GM18873 (cell line): ENCODE measurements around the gene MMP25.
"Not testable (repeated sequence)": the region's sequence is repeated elsewhere in the genome, so short reads cannot be mapped to it uniquely, and the experiment has no call there.

ENCODE experiments used
- ATAC-seq: cut with Tn5 transposase; IDR thresholded peaks from one replicate; pipeline ENCODE4 v1.9.1; 2021; ENCODE audit warnings: mild to moderate bottlenecking, moderate library complexity, moderate number of reproducible peaks; ENCODE audit not compliant: unreplicated experiment, low FRiP score

MMP25 gene

DNA sequence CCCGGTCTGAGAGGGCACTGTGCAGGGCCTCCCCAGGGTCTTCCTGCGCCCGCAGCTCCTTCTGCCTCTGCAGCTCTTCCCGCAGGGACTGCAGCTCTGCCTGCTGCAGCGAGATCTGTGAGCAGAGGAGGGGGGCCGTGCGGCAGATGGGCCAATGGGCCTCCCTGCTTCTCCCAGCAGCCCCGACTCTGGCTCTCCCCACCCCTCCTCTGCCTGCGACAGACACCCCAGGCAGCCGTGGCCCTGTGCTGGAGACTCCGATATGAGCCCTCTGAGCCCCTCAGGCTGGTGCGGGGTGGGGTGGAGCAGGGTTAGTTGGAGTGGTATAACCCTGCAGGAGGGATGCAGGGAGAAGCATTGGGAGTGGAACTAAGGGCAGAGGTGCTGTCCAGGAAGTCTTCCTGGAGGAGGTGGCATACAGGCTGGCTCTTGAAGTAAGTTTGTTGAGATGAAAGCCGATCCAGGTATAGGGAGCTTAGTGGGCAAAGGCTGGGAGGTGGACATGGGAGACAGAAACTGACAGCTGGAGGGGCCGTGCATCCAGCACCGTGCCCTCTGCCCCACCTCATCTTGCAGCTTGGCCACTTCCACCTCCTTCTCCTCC is 17.5 kb upstream of the MMP25 start:
- no peak for ATAC-seq

DNA sequence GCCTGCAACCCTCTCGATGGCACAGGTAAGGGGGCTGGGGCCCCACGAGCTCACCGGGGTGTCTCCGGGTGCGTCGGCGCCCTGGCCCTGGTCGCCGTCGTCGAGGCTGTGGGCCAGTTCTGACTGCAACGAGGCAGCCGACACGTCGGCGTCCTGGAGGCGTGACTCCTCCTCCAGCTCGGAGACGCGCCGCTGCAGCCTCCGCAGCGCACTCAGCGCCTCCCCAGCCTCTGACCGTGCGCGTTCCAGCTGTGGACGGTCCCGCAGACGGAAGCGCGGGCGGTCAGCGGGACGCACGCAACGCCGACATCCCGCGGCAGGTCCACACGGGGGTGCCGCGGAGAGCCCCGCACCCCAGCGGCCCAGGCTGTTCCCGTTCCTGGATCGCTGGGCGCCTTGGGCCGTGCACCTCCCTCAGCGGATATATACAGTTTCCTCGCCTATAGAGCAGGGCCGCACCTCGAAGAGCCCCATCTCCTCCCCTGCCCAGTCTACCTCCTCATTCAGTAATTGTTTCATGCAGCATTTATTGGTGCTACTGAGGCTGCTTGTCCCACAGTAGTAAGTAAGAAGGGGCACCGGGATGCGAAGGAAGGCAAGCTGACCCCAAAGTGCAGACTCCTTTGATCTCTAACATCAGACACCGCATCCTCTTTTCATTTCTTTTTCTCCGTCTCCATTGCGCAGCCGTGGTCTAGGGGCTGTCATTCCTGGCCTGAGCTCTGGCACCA is 16.7 kb upstream of the MMP25 start:
- no peak for ATAC-seq

DNA sequence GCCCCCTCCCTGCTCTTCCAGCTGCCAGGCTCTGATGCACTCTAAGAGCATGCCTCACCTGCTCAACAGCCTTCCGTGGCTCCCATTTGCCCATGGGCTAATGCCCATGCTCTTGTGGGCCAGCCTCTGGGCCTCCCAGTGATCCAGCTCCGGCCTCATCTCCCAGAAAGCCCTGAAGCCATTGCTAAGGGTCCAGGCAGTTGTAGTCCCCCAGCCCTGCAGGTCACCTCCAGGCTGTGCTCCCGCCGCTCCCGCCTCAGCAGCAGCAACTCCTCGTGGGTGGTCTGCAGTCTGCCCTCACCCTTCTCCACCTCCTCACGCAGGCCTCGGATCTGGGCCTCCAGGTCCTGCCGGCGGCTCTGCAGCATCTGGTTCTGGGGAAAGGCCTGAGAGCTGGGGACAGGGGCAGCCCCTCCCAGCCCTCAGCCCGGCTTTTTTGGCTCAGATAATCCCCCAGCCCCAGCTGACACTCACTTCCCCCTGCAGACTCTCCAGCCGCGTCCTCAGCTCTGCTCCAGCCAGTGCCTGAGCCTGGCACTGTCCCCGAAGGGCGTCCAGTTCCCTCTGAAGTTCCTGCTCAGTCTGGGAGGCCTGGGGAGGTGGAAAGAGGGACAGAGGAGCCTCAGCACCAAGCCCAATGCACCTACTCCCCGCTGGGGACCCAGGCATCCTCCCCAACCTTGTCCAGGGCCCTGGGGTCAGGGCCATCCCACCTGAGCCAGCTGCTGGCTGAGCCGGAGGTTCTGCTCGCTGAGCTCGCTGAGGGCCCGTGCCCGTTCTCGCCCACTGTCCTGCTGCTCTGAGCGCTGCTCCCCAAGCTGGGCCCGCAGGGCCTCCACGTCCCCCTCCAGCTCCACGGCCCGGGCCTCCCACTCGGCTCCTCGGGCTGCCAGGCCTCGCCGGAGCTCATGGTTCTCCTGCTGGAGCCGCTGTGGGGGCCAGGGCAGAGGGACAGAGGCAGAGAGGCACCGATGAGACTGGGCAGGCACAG is 15.8 kb upstream of the MMP25 start:
- ATAC-seq, result no peak

DNA sequence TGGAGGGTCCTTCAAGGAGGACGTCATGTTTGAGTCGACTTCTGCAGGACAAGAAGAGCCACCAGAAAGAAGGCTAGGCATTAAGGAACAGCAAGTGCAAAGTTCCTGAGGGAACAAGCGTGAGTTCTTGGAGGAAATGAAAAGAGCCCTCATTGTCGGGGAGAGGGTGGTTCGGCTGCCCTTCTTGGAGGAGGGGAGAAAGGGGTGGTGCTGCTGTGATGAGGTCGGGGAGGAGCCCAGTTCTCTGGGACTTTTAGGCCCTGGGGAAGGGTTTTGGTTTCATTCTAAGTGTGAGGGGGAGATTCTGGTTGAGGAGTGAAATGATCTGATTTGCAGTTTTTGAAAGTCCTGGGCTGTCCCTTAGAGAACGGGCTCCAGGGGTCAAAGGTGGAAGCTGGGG is 13.7 kb upstream of the MMP25 start:
- ATAC-seq, result no peak

DNA sequence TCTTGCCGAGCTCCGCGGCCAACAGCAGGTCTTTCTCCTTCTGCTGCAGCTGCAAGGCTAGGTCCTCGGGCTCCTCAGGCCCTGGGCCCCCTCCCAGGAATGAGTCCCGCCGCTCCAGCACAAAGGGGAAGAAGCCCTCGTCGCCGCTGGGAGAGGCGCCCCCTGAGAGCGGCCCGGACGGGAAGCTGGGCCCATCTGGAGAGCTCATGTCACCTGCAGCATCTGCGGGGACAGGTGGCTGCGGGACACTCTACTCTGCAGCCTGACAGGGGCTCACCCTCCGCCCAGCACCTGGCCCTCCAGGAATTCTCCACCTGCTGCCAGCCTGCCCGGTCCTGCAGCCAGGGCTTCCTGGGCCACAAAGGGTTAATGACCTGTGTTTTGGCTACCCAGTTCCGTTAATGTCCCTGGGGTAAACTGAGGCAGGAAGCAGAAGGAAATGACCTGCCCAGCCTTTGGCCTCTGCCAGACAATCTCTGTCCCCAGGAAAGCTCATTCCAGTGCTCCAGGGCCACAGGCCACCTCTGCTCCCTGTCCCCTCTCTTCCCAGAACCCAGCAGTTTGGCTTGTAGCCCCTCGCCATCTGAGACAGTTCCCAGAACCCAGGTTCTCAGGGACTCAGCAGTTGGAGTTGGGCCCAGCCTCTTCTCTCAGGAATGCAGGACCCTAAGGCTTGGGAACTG is 10.9 kb upstream of the MMP25 start:
- ATAC-seq, result no peak

DNA sequence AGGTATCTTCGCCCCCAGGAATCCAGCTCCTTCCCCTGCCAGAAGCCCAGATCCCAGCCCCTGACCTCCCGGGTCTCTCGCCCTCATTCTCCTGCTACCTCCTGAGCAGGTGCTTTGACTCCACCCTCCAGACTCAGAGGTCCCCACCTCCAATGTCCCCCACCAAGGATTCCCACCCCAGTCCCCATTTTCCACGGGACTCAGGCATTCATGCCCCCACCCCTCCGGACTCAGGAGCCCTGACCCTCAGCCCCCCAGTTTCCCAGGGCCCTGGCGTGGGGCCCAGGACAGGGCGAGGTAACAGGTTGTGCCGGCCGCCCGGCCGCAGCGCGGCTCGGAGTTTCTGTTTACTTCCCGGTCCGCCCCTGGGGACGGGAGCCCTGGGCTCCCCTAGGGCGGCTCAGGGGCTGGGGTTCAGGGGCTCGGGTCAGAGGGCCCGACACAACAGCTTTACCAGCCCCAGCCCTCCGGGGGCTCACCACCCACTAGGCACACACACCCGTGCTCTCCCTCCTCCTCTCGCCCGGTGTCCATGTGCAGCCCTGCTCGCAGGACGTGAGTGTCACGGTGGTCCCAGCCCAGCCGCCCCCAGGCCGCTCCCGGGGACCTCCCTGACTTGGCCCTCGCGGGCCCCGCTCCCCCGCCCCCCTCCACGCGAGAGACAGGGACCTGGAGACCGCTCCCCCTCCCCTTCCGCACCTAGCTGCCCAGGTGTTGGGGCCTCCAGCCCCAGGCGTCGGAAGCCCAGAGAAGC is 10.2 kb upstream of the MMP25 start:
- no peak for ATAC-seq

DNA sequence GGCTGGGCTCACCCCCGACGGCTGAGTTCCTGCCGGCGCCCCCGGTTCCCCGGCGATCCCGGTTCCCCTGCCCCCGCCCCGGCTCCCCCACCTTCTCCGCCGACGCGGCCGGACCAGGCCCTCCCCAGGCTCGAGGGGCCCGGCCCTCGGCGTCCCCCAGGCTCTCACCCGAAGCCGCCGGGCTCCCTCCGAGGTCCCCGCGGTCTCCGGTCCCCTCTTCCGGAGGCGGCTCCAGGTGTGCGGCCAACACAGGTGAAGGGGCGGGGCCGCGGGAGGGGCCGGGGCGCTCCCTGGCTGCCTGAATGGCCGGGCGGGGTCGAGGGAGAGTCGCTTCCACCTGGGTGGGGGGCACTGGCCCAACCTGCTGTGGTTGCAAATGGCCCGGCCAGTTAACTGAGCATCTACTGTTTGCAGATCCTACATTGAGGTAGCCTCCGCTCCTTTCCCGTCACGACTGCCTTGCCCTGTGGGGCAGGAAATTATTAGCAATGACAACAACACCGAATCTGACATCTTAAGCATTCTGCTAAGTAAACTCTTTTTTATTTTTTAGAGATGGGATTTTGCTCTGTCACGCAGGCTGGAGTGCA is 9.5 kb upstream of the MMP25 start, which contains the start of gene BICDL2:
BICDL2 (minus strand) TSS at position 219 of the 590 bp plus-strand sequence. CDS start 1,448 bp downstream, outside the sequence.
- no peak for ATAC-seq

DNA sequence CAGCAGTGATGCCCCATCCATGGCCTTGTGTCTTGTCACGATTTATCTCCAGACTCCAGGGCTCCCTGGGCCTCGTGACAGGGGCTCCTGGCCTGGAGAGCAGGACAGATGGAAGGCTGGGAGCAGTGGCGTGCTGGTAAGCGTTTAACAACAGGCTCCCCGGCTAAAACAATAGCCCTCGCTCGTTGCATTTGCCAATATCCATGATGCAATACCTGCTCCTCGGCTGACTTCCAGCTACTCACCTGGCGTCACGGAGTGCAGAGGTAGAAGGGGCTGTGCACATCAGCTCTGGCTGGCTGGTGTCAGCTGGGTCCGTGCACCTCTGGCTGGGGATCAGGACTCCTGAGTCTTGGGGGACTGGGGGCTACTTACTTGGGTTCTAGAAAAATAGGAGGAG is 8.1 kb upstream of the MMP25 start:
- ATAC-seq, result no peak

DNA sequence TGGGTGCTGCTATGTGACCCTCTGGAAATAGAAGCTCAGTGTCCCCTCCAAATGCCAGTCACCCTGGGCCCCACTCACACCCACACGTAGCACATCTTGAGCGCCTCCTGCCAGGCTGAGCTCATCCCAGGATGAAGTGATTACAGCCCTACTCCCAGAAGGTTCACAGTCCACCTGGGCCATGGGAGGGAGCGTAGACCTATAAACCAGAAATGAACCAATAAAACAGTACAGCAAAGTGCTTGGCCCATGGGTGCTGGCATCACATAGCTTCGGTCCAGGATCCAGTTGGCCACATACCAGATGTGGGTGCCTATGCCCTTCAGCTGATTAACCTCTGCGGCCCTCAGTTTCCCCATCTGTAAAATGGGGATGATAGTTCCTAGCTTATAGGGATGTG is 7.5 kb upstream of the MMP25 start:
- no peak for ATAC-seq

DNA sequence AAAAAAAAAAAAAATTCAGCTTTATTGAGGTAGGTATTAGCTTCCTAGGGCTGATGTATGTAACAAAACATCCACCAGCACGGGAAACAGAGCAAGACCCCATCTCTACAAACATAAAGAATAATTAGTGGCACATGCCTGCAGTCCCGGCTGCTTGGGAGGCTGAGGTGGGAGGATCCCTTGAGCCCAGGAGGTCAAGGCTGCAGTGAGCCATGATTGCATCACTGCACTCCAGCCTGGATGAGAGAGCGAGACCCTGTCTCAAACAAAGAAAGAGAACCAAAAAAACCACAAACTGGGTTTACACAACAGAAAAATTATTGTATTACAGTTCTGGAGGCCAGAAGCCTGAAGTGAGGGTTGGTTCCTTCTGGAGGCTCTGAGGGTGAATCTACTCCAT is 4.0 kb upstream of the MMP25 start:
- ATAC-seq, result no peak

DNA sequence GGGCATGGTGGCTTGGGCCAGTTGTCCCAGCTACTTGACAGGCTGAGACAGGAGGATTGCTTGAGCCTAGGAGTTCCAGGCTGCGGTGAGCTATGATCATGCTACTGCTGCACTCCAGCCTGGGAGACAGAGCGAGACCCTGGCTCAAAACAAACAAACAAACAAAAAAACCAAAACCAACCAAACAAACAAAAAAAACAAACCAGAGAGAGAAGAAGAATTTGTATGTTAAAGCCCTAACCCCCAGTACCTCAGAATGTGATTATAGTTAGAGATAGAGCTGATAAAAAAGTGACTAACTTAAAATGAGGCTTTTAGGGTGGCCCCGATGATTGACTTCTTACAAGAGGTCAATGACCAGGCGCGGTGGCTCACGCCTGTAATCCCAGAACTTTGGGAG is 1.7 kb upstream of the MMP25 start:
- no peak for ATAC-seq

DNA sequence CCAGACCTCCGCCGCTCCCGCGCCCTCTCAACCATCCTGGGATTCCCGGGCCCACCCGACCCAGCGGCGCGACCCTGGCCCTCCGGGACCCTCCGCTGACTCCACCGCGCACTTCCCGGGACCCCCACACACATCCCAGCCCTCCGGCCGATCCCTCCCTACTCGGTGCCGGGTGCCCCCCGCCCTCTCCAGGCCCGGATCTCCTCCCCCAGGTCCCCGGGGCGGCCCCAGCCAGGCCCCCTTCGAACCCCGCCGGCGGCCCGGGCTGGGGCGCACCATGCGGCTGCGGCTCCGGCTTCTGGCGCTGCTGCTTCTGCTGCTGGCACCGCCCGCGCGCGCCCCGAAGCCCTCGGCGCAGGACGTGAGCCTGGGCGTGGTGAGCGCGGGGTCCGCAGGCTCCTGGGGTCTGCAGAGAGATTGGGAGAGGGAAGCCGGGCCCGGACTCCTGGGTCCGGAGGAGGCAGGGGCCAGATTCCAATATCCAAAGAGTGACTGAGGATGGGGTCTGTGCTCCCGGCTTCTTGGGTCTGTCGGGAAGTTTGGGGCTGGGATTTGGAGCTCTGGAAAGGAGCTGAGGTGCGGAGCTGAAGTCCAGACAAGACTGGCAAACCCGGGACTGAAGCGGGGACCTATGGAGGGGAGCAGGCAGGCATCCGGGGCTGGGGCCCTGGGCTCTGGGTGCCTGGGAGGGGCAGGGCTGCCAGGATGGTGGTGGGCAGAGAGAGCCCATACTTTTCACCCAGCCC is 453 bp downstream of the MMP25 start:
- no peak for ATAC-seq

DNA sequence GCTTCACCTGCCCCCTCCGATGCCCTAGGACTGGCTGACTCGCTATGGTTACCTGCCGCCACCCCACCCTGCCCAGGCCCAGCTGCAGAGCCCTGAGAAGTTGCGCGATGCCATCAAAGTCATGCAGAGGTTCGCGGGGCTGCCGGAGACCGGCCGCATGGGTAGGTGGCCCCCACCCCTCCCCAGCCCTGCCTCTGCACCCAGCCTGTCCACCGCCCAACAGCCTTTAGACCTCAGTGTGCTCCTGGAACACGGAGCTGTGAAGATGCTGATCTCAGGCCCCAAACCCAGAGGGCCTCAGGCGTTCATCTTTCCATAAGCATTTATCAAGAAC is 993 bp downstream of the MMP25 start:
- no peak for ATAC-seq

DNA sequence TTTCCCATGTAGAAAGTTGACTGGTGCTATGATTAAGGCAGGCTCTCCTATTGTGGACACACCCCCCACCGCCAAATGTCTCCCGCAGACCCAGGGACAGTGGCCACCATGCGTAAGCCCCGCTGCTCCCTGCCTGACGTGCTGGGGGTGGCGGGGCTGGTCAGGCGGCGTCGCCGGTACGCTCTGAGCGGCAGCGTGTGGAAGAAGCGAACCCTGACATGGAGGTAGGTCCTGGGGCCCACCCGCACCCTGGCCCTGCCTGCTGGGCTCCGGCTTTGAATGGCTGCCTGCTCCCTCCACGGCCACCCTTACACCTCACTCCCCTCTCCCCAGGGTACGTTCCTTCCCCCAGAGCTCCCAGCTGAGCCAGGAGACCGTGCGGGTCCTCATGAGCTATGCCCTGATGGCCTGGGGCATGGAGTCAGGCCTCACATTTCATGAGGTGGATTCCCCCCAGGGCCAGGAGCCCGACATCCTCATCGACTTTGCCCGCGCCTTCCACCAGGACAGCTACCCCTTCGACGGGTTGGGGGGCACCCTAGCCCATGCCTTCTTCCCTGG is 3.6 kb downstream of the MMP25 start:
- ATAC-seq, result no peak

DNA sequence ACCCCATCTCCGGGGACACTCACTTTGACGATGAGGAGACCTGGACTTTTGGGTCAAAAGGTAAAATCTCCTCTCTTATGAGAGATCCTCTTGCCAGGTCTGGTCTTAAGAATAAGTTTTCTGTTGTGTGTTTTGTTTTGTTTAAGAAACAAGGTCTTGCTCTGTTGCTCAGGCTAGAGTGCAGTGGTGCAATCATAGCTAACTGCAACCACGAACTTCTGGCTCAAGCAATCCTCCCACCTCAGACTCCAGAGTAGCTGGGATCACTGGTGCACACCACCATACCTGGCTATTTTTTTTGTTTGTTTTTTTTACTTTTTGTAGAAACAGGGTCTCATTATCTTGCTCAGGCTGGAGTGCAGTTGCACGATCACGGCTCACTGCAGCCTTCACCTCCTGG is 4.1 kb downstream of the MMP25 start:
- no peak for ATAC-seq

DNA sequence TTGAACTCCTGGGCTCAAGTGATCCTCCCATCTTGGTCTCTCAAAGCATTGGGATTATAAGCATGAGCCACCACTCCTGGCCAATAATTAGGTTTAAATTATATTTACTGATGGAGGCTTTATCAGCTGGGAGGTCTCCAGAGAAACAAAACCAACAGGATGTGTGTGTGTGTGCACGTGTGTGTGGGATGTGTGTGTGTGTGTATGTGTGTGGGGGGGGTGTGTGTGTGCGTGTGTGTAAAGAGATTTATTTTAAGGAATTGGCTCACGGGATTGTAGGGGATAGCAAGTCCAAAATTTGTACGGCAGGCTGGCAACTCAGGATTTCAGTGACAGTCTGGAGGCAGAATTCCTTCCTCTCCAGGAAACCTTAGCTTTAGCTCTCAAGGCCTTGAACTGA is 4.6 kb downstream of the MMP25 start:
- no peak for ATAC-seq

DNA sequence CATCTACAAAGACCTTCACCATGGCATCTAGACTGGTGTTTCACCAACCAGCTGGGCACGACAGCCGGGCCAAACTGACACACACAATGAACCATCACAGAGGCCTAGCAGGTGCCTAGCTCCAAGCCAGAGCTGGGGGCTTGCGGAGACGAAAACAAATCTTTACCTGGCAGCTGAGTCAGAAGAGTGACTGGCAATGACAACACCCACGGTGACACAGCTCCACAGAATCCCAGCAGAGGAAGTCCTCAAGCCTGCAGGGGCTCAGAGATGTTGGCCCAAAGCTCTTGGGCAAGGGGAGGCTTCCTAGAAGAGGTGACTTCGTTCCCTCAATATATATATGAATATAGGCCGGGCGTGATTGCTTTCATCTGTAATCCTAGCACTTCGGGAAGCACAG is 5.1 kb downstream of the MMP25 start:
- no peak for ATAC-seq

DNA sequence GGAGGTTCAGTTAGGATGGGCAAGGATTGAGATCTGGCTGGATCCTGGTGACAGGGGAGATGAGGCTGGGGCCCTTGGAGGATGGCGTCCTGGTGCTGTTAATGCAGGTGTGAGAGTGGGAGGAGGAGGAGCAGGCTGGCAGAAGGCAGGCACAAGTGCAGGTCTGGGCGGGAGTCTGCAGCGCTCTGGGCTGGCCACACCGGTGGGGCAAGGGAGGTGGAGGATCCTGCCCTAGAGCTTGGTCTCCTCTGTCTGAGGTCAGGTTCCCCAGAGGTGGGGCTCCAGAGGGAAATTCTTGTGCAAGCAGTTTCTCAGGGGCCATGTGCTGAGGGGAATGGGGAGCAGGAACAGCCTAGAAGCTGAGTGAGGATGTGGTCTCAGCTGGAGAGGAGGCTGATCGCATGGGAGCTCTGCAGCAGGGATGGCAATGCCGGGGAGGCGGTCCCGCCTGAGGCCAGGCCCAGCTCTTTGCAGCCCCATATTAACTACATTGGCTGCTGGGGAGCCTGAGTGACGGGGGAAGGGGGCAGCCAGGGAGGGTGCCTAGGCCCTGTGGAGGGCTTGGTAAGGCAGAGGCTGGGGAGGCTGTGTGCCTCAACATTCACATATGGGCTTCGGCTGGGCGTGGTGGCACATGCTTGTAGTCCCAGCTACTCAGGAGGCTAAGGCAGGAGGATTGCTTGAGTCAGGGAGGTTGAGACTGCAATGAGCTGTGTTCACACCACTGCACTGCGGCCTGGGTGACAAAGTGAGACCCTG is 6.4 kb downstream of the MMP25 start:
- ATAC-seq, result not testable (repeated sequence)
